Liver (tissue), 9 donors: ENCODE measurements around the gene CUL3. TPM values are rescaled to one million over a fixed set of nuclear protein-coding genes. Genes with fewer than 3 reads are reported as not detected.

Experiments used
- DNase-seq: peaks from one replicate; pipeline ENCODE4 v3.0.0-alpha.2; 2017; ENCODE audit warnings: low spot score
- H3K27ac ChIP-seq, 2 donors: one replicate each; pipeline ENCODE4 v1.7.0; 2013; ENCODE audit warnings: inconsistent platforms in 2 of 2, low read length in 2 of 2, control low read depth in 1 of 2, low read depth in 1 of 2, mild to moderate bottlenecking in 1 of 2
- H3K27me3 ChIP-seq, 4 donors: one replicate each; pipeline versions ENCODE4 v1.6.1 to v1.7.0; 2013; ENCODE audit warnings: low read length in 3 of 4, inconsistent platforms in 1 of 4, mild to moderate bottlenecking in 1 of 4, moderate library complexity in 1 of 4; ENCODE audit not compliant: control insufficient read depth in 4 of 4, insufficient read depth in 4 of 4
- H3K36me3 ChIP-seq, 4 donors: one replicate each; pipeline versions ENCODE4 v1.6.1 to v1.7.0; 2013; ENCODE audit warnings: low read length in 3 of 4, mild to moderate bottlenecking in 3 of 4, low read depth in 1 of 4, moderate library complexity in 1 of 4; ENCODE audit not compliant: control insufficient read depth in 4 of 4, insufficient read depth in 3 of 4
- H3K4me1 ChIP-seq, 4 donors: one replicate each; pipeline versions ENCODE4 v1.6.1 to v1.7.0; 2013; ENCODE audit warnings: low read length in 3 of 4, mild to moderate bottlenecking in 3 of 4, moderate library complexity in 1 of 4; ENCODE audit not compliant: control insufficient read depth in 4 of 4, insufficient read depth in 4 of 4
- H3K4me3 ChIP-seq, 3 donors: one replicate each; pipeline versions ENCODE4 v1.6.1 to v1.7.0; 2013; ENCODE audit warnings: low read length in 3 of 3, control low read depth in 1 of 3, low read depth in 1 of 3, mild to moderate bottlenecking in 1 of 3
- H3K9ac ChIP-seq, 2 donors: one replicate each; pipeline ENCODE4 v1.7.0; 2013; ENCODE audit warnings: low read length in 2 of 2, mild to moderate bottlenecking in 2 of 2, moderate library complexity in 2 of 2, control low read depth in 1 of 2, low read depth in 1 of 2
- H3K9me3 ChIP-seq, 4 donors: one replicate each; pipeline versions ENCODE4 v1.6.1 to v1.7.0; 2013; ENCODE audit warnings: low read length in 3 of 4; ENCODE audit not compliant: control insufficient read depth in 4 of 4
- ATF3 ChIP-seq: IDR thresholded peaks from 2 replicates; pipeline ENCODE4 v1.6.1; 2016; ENCODE audit warnings: antibody characterized with exemption
- CTCF ChIP-seq: fragments of 150-350 bp; IDR thresholded peaks from 2 replicates; pipeline ENCODE4 v1.5.1; 2017; ENCODE audit warnings: improper control_type of control experiment, low read depth, low read length; ENCODE audit not compliant: missing input control
- EGR1 ChIP-seq, 2 donors: IDR thresholded peaks; 2 replicates each; pipeline ENCODE4 v1.6.1; 2016 to 2018; ENCODE audit warnings: antibody characterized with exemption in 2 of 2, low read depth in 2 of 2
- FOXA1 ChIP-seq: IDR thresholded peaks from 2 replicates; pipeline ENCODE4 v1.6.1; 2016; ENCODE audit warnings: antibody characterized with exemption
- FOXA2 ChIP-seq: IDR thresholded peaks from 2 replicates; pipeline ENCODE4 v1.6.1; 2016; ENCODE audit warnings: antibody characterized with exemption
- GABPA ChIP-seq, 2 donors: IDR thresholded peaks in 1 of 2; conservative IDR thresholded peaks in 1 of 2; 2 replicates each; pipeline ENCODE4 v1.6.1; 2016; ENCODE audit warnings: antibody characterized with exemption in 2 of 2, mild to moderate bottlenecking in 1 of 2, moderate library complexity in 1 of 2
- HNF4A ChIP-seq, 2 donors: conservative IDR thresholded peaks; 2 replicates each; pipeline ENCODE4 v1.6.1; 2016; ENCODE audit warnings: antibody characterized with exemption in 2 of 2, mild to moderate bottlenecking in 2 of 2
- HNF4G ChIP-seq: IDR thresholded peaks from 2 replicates; pipeline ENCODE4 v1.6.1; 2016; ENCODE audit warnings: antibody characterized with exemption
- JUND ChIP-seq, 2 donors: IDR thresholded peaks; 2 replicates each; pipeline ENCODE4 v1.6.1; 2016; ENCODE audit warnings: antibody characterized with exemption in 2 of 2
- MAX ChIP-seq: IDR thresholded peaks from 2 replicates; pipeline ENCODE4 v1.6.1; 2016; ENCODE audit warnings: antibody characterized with exemption
- NR2F2 ChIP-seq: IDR thresholded peaks from 2 replicates; pipeline ENCODE4 v1.6.1; 2016; ENCODE audit warnings: antibody characterized with exemption
- RAD21 ChIP-seq, 2 donors: IDR thresholded peaks; 2 replicates each; pipeline ENCODE4 v1.6.1; 2016; ENCODE audit warnings: antibody characterized with exemption in 2 of 2, mild to moderate bottlenecking in 2 of 2
- REST ChIP-seq: IDR thresholded peaks from 2 replicates; pipeline ENCODE4 v1.6.1; 2016; ENCODE audit warnings: antibody characterized with exemption, mild to moderate bottlenecking
- RXRA ChIP-seq, 2 donors: IDR thresholded peaks; 2 replicates each; pipeline ENCODE4 v1.6.1; 2017 to 2018; ENCODE audit warnings: antibody characterized with exemption in 2 of 2, mild to moderate bottlenecking in 1 of 2
- SP1 ChIP-seq: IDR thresholded peaks from 2 replicates; pipeline ENCODE4 v1.6.1; 2018; ENCODE audit warnings: antibody characterized with exemption, mild to moderate bottlenecking
- TAF1 ChIP-seq: conservative IDR thresholded peaks from 2 replicates; pipeline ENCODE4 v1.6.1; 2016; ENCODE audit warnings: antibody characterized with exemption, mild to moderate bottlenecking
- YY1 ChIP-seq: IDR thresholded peaks from 2 replicates; pipeline ENCODE4 v1.6.1; 2016; ENCODE audit warnings: antibody characterized with exemption, mild to moderate bottlenecking
- ZBTB33 ChIP-seq: IDR thresholded peaks from 2 replicates; pipeline ENCODE4 v1.6.1; 2016; ENCODE audit warnings: antibody characterized with exemption
- WGBS: extraction: QIAGEN DNeasy Blood & Tissue Kit; methylation state at CpG from one replicate; pipeline ENCODE4 v1.1.7; 2013; 5-methylcytosine and 5-hydroxymethylcytosine counted together
- polyA plus RNA-seq, 2 donors: library from polyadenylated mRNA; stranded (reverse) in 1 of 2; unstranded in 1 of 2; fragments of 200-250 nt in 1 of 2; fragments of >200 nt in 1 of 2; fragmentation: Nextera tagmentation in 1 of 2; extraction: Ambion mirVana in 1 of 2; gene quantifications; one replicate each; pipeline versions ENCODE4 v1.2.1 to v1.2.3, GENCODE V29; 2013 to 2015
- total RNA-seq, 2 donors: library from RNA; depleted of rRNA; stranded (reverse); fragments of >200 nt; gene quantifications; one replicate each; pipeline ENCODE4 v1.2.3, GENCODE V29; 2014
- donor health status: healthy.
- donor health status: healthy.
- donor health status: healthy.
- donor health status: healthy.
- donor health status: healthy.

Gene CUL3
- total and polyA plus RNA-seq, 4 donors: 24.7 to 48.9 (median 33.1) TPM

- WGBS: 14% methylated on average over 7 of the region's 7 CpGs
- peak overlapping the region; percentile 39 to 90 for H3K27ac ChIP-seq
- H3K4me3 ChIP-seq: peak overlapping the region; percentile 46 to 92 (median 86)
Measured at GRCh38 chr2:224586127-224586695, 1.0 kb upstream of the CUL3 start.

More at GRCh38 chr2:224586127-224586695, 1.0 kb upstream of the CUL3 start:
- Histone ChIP-seq H3K27me3 (no peaks in the 10 kb centered on the region), H3K9ac (peak overlapping the region; percentile 71 to 73), H3K4me1 (peaks cover 4 to 23% (median 10%) of the 10 kb centered on the region in 4 donors), H3K9me3 (no peaks in the 10 kb centered on the region), H3K36me3 (no peaks in the 10 kb centered on the region)
- TF ChIP-seq CTCF (no peak), ZBTB33 (no peak), ATF3 (no peak), FOXA2 (no peak), FOXA1 (no peak), HNF4A (conservative IDR thresholded peaks at IDR 0.05) (no peak), GABPA (IDR thresholded peaks at IDR 0.05 in 1 of 2, conservative IDR thresholded peaks at IDR 0.05 in 1 of 2) (no peak), TAF1 (no peak), MAX (no peak), RAD21 (IDR thresholded peaks at IDR 0.05) (no peak), HNF4G (no peak), EGR1 (IDR thresholded peaks at IDR 0.05; ENCODE audit: low read depth in 2 of 2) (no peak), JUND (IDR thresholded peaks at IDR 0.05) (no peak), SP1 (no peak), YY1 (no peak), RXRA (IDR thresholded peaks at IDR 0.05) (no peak), REST (no peak), NR2F2 (no peak)
- no peak for DNase-seq
